HG03066 (cell line): ENCODE results near the gene REXO1.
"Not testable (repeated sequence)": the region's sequence is repeated elsewhere in the genome, so short reads cannot be mapped to it uniquely, and the experiment has no call there.

Experiments used
- ATAC-seq: cut with Tn5 transposase; IDR thresholded peaks from one replicate; pipeline ENCODE4 v1.9.1; 2021; ENCODE audit warnings: low read depth; ENCODE audit not compliant: unreplicated experiment

Gene REXO1

GRCh38 chr19:1848399-1849131, at the start of gene REXO1:
REXO1 (minus strand) TSS chr19:1848483; CDS start chr19:1848358, 125 bp downstream.
- ATAC-seq = peak; percentile 80

GRCh38 chr19:1896508-1896907, 48.2 kb upstream of the REXO1 start:
- ATAC-seq = no peak

GRCh38 chr19:1893791-1894190, 45.5 kb upstream of the REXO1 start:
- no peak for ATAC-seq

GRCh38 chr19:1889907-1890306, 41.6 kb upstream of the REXO1 start:
- no peak for ATAC-seq

- ATAC-seq = no peak
These were observed 40.1 kb upstream of the REXO1 start for GRCh38 chr19:1888385-1888784.

GRCh38 chr19:1886360-1886759, 38.1 kb upstream of the REXO1 start:
- not testable (repeated sequence) for ATAC-seq

- peak; percentile 78 for ATAC-seq
These were observed 37.3 kb upstream of the REXO1 start, which contains the start of gene ABHD17A for GRCh38 chr19:1885398-1886119. ABHD17A (minus strand) TSS chr19:1885496; CDS start chr19:1881566, 3,930 bp downstream.

GRCh38 chr19:1884719-1885334, 36.5 kb upstream of the REXO1 start:
- ATAC-seq = no peak

- ATAC-seq = no peak
These were observed 36.0 kb upstream of the REXO1 start for GRCh38 chr19:1884291-1884718.

GRCh38 chr19:1883784-1884183, 35.5 kb upstream of the REXO1 start:
- ATAC-seq = no peak

GRCh38 chr19:1882786-1883692, 34.8 kb upstream of the REXO1 start:
- ATAC-seq = no peak

- ATAC-seq = no peak
These were observed 34.0 kb upstream of the REXO1 start for GRCh38 chr19:1882089-1882785.

- ATAC-seq = not testable (repeated sequence)
These were observed 33.3 kb upstream of the REXO1 start for GRCh38 chr19:1881393-1882088.

- no peak for ATAC-seq
These were observed 32.5 kb upstream of the REXO1 start for GRCh38 chr19:1880611-1881392.

GRCh38 chr19:1879982-1880381, 31.7 kb upstream of the REXO1 start:
- not testable (repeated sequence) for ATAC-seq

GRCh38 chr19:1878583-1878982, 30.3 kb upstream of the REXO1 start:
- not testable (repeated sequence) for ATAC-seq

- not testable (repeated sequence) for ATAC-seq
These were observed 29.0 kb upstream of the REXO1 start for GRCh38 chr19:1877280-1877660.

GRCh38 chr19:1876496-1877279, 28.4 kb upstream of the REXO1 start:
- ATAC-seq = peak; percentile 20
